GM13977 (cell line): ENCODE data around the gene CCDC27.

Experiments
- DNase-seq: peaks from one replicate; pipeline ENCODE4 v3.0.0; 2012; ENCODE audit warnings: low spot score
- CTCF ChIP-seq: IDR thresholded peaks from 2 replicates; pipeline ENCODE4 v1.5.1; 2012; ENCODE audit warnings: mild to moderate bottlenecking, control low read depth; ENCODE audit not compliant: insufficient read depth; ENCODE audit errors: extremely low read depth, missing control alignments
- in situ Hi-C: fragments of 300-500 bp; cut with MboI; formaldehyde crosslinking; loops from one replicate; pipeline ENCODE4 v1.12.0; 2022; ENCODE audit warnings: low sequenced_read_pairs, low pct_unique_long_range_greater_than_20kb, mixed read lengths, inconsistent platforms; ENCODE audit not compliant: unreplicated experiment

Gene CCDC27

GRCh38 chr1:3753656-3754454 lies 1.6 kb downstream of the CCDC27 start:
- in situ Hi-C loops: no loop called here
- TF ChIP-seq CTCF: no peak
- DNase-seq: no peak

GRCh38 chr1:3756394-3756793 lies 4.1 kb downstream of the CCDC27 start:
- in situ Hi-C loops: no loop called here
- DNase-seq: no peak
- TF ChIP-seq CTCF: no peak

GRCh38 chr1:3759164-3759563 lies 6.9 kb downstream of the CCDC27 start:
- no peak for TF ChIP-seq CTCF
- no peak for DNase-seq
- in situ Hi-C loops: no loop called here

- no peak for TF ChIP-seq CTCF
- DNase-seq: no peak
- in situ Hi-C loops: no loop called here
These were observed 7.5 kb downstream of the CCDC27 start for GRCh38 chr1:3759796-3760195.

- in situ Hi-C loops: no loop called here
- no peak for TF ChIP-seq CTCF
- no peak for DNase-seq
These were observed 9.2 kb downstream of the CCDC27 start for GRCh38 chr1:3761296-3762010.

GRCh38 chr1:3762151-3762872 lies 10.1 kb downstream of the CCDC27 start:
- DNase-seq: no peak
- TF ChIP-seq CTCF: no peak
- in situ Hi-C loops: no loop called here
